Astrocyte (in vitro differentiated cells and primary cell): ENCODE results near the gene FCRLB. TPM values are rescaled to one million over a fixed set of nuclear protein-coding genes. Genes with fewer than 3 reads are reported as not detected.

Source experiments
- DNase-seq: peaks from one replicate; pipeline ENCODE4 v3.0.0-alpha.2; 2010; ENCODE audit warnings: low read depth
- FAIRE-seq: peaks from 2 replicates; lab custom pipeline; 2011; peaks lifted over from hg19 to GRCh38; lab: Jason Lieb, UNC
- H2AFZ ChIP-seq: 2 replicates; pipeline ENCODE4 v1.6.0; 2012; ENCODE audit warnings: low read depth, low read length, inconsistent platforms
- H3K27ac ChIP-seq: 2 replicates; pipeline ENCODE4 v1.5.1; 2011; ENCODE audit warnings: low read depth, low read length, inconsistent platforms
- H3K27me3 ChIP-seq: 2 replicates; pipeline ENCODE4 v1.6.0; 2011; ENCODE audit warnings: low read length, inconsistent platforms; ENCODE audit not compliant: insufficient read depth
- H3K36me3 ChIP-seq: 2 replicates; pipeline ENCODE4 v1.5.1; 2011; ENCODE audit warnings: low read length, inconsistent platforms; ENCODE audit not compliant: insufficient read depth
- H3K4me1 ChIP-seq: 2 replicates; pipeline ENCODE4 v1.5.1; 2011; ENCODE audit warnings: low read length, inconsistent platforms; ENCODE audit not compliant: insufficient read depth
- H3K4me2 ChIP-seq: 2 replicates; pipeline ENCODE4 v1.6.0; 2012; ENCODE audit warnings: low read length, inconsistent platforms
- H3K4me3 ChIP-seq: 2 replicates; pipeline ENCODE4 v1.5.1; 2011; ENCODE audit warnings: low read depth, mild to moderate bottlenecking, low read length, inconsistent platforms; ENCODE audit not compliant: insufficient read depth
- H3K79me2 ChIP-seq: 2 replicates; pipeline ENCODE4 v1.6.0; 2012; ENCODE audit warnings: mild to moderate bottlenecking, low read length, inconsistent platforms; ENCODE audit not compliant: insufficient read depth
- H3K9ac ChIP-seq: 2 replicates; pipeline ENCODE4 v1.6.0; 2012; ENCODE audit warnings: mild to moderate bottlenecking, low read length, inconsistent platforms
- H3K9me3 ChIP-seq: 2 replicates; pipeline ENCODE4 v1.5.1; 2012; ENCODE audit warnings: low read depth, mild to moderate bottlenecking, low read length, inconsistent platforms; ENCODE audit not compliant: insufficient read depth
- H4K20me1 ChIP-seq: 2 replicates; pipeline ENCODE4 v1.6.0; 2012; ENCODE audit warnings: low read length, inconsistent platforms; ENCODE audit not compliant: insufficient read depth
- H3K27ac Mint-ChIP-seq: one replicate; pipeline ENCODE4 v1.8.0; 2021; ENCODE audit warnings: mild to moderate bottlenecking, mixed read lengths; ENCODE audit not compliant: unreplicated experiment
- H3K27me3 Mint-ChIP-seq: one replicate; pipeline ENCODE4 v1.8.0; 2021; ENCODE audit warnings: low read depth, mixed read lengths; ENCODE audit not compliant: unreplicated experiment
- H3K36me3 Mint-ChIP-seq: one replicate; pipeline ENCODE4 v1.8.0; 2021; ENCODE audit warnings: low read depth, mixed read lengths; ENCODE audit not compliant: unreplicated experiment
- H3K4me1 Mint-ChIP-seq: one replicate; pipeline ENCODE4 v1.8.0; 2021; ENCODE audit warnings: low read depth, mixed read lengths; ENCODE audit not compliant: unreplicated experiment
- H3K4me3 Mint-ChIP-seq: one replicate; pipeline ENCODE4 v1.8.0; 2021; ENCODE audit warnings: mild to moderate bottlenecking, moderate library complexity, mixed read lengths; ENCODE audit not compliant: unreplicated experiment
- H3K9me3 Mint-ChIP-seq: one replicate; pipeline ENCODE4 v1.8.0; 2021; ENCODE audit warnings: mild to moderate bottlenecking, mixed read lengths; ENCODE audit not compliant: unreplicated experiment
- CTCF ChIP-seq: IDR thresholded peaks from 2 replicates; pipeline ENCODE4 v1.5.1; 2011; ENCODE audit warnings: low read depth, mild to moderate bottlenecking, inconsistent platforms, low read length, moderate library complexity; ENCODE audit not compliant: insufficient read depth
- EZH2 ChIP-seq: IDR thresholded peaks from 2 replicates; pipeline ENCODE4 v1.6.1; 2012; ENCODE audit warnings: mild to moderate bottlenecking, low read length, inconsistent platforms; ENCODE audit not compliant: insufficient read depth
- total RNA-seq: library from RNA; stranded (reverse); gene quantifications from 2 replicates; pipeline ENCODE4 v1.2.1, GENCODE V29; 2021

Gene FCRLB
- total RNA-seq, 1 donor from 2014 or later: 0.79 TPM

- Histone ChIP-seq H3K79me2 (no peaks in the 10 kb centered on the region), H3K4me2 (peak overlapping the region; percentile 88), H3K36me3 (no peaks in the 10 kb centered on the region), H3K9me3 (no peaks in the 10 kb centered on the region), H3K27ac (peak overlapping the region; percentile 82), H3K4me1 (peaks cover 36% of the 10 kb centered on the region), H3K4me3 (peak overlapping the region; percentile 68), H3K27me3 (no peaks in the 10 kb centered on the region), H2AFZ (peak overlapping the region; percentile 79), H4K20me1 (no peaks in the 10 kb centered on the region), H3K9ac (peak overlapping the region; percentile 93)
- Mint-ChIP-seq H3K27ac (peak overlapping the region; percentile 81), H3K9me3 (no peaks in the 10 kb centered on the region), H3K4me1 (peaks cover 32% of the 10 kb centered on the region), H3K36me3 (no peaks in the 10 kb centered on the region), H3K4me3 (peak overlapping the region; percentile 89), H3K27me3 (peaks cover 12% of the 10 kb centered on the region)
- DNase-seq (peak; percentile 37), FAIRE-seq (no peak)
- no peak for TF ChIP-seq EZH2
- peak; percentile 26 for TF ChIP-seq CTCF
Measured at GRCh38 chr1:161725908-161726472, 4.6 kb downstream of the FCRLB start.

- Histone ChIP-seq H3K9me3 (no peaks in the 10 kb centered on the region), H3K4me2 (peak overlapping the region; percentile 88), H3K36me3 (no peaks in the 10 kb centered on the region), H3K4me1 (peaks cover 29% of the 10 kb centered on the region), H2AFZ (peak overlapping the region; percentile 85), H3K79me2 (no peaks in the 10 kb centered on the region), H3K4me3 (peak overlapping the region; percentile 72), H3K9ac (peak overlapping the region; percentile 93), H4K20me1 (no peaks in the 10 kb centered on the region), H3K27ac (peak overlapping the region; percentile 93), H3K27me3 (no peaks in the 10 kb centered on the region)
- TF ChIP-seq EZH2 (no peak), CTCF (no peak)
- no peaks in the 10 kb centered on the region for H3K9me3 Mint-ChIP-seq
- no peaks in the 10 kb centered on the region for H3K36me3 Mint-ChIP-seq
- H3K4me1 Mint-ChIP-seq: peaks cover 25% of the 10 kb centered on the region
- H3K4me3 Mint-ChIP-seq: peak overlapping the region; percentile 89
- peak overlapping the region; percentile 91 for H3K27ac Mint-ChIP-seq
- FAIRE-seq (no peak), DNase-seq (peak; percentile 67)
- H3K27me3 Mint-ChIP-seq: peaks cover 16% of the 10 kb centered on the region
Measured at GRCh38 chr1:161726473-161727255, 5.3 kb downstream of the FCRLB start.
